ENCODE measurements around the gene SHISA4. TPM values are rescaled to one million over a fixed set of nuclear protein-coding genes. Genes with fewer than 3 reads are reported as not detected.
A peak's percentile ranks its signal among the peaks of the same experiment; 100 is the strongest.

Gene SHISA4
- total RNA-seq, 1 experiment from 2014 or later = 14.3 TPM

GRCh38 chr1:201882665-201883132 lies 6.0 kb upstream of the SHISA4 start:
- POLR2A ChIA-PET (ENCODE audit: unreplicated experiment) = interaction anchor here (0.6 kb wide), 1 partner anchor 59 kb away, joined by 3 read pairs; no protein-coding TSS in a partner anchor
- peak; percentile 85 for DNase-seq
- peak overlapping the region; percentile 66 for H3K4me2 ChIP-seq (ENCODE audit: low read length)

GRCh38 chr1:201883266-201883665 lies 5.4 kb upstream of the SHISA4 start:
- H3K27ac ChIP-seq (ENCODE audit: low read length) = peak overlapping the region; percentile 82
- peak overlapping the region; percentile 66 for H3K4me2 ChIP-seq (ENCODE audit: low read length)
- intact Hi-C loops (cut with micrococcal nuclease) = no loop called here
- no peaks in the 10 kb centered on the region for H4K20me1 ChIP-seq (ENCODE audit: low read length)
- DNase-seq (no peak), ATAC-seq (no peak)
- no peaks in the 10 kb centered on the region for H3K36me3 ChIP-seq (ENCODE audit: low read depth, low read length)
- no peak for TF ChIP-seq EZH2 (IDR thresholded peaks at IDR 0.05; ENCODE audit: low read length, unreplicated experiment)
- no peak for TF ChIP-seq EZH2phosphoT487 (IDR thresholded peaks at IDR 0.05; ENCODE audit: borderline replicate concordance, low read length)
- TF ChIP-seq CTCF (conservative IDR thresholded peaks at IDR 0.05; ENCODE audit: low read depth, low read length) = no peak
- no peak overlapping the region for H3K4me3 ChIP-seq (ENCODE audit: low read length)
- no peaks in the 10 kb centered on the region for H3K79me2 ChIP-seq (ENCODE audit: low read length)
- H3K9me2 ChIP-seq (replicated peaks; ENCODE audit: low read length) = no peaks in the 10 kb centered on the region
- no peak overlapping the region for H2AFZ ChIP-seq (ENCODE audit: low read length)
- no peaks in the 10 kb centered on the region for H3F3A ChIP-seq (ENCODE audit: low read length, unreplicated experiment)
- BruUV-seq (replicated peaks) = no TSS peak
- H3K9me3 ChIP-seq (ENCODE audit: low read length) = no peaks in the 10 kb centered on the region
- ChIA-PET CTCF (interaction anchor here (0.5 to 0.8 kb wide), 2 partner anchors 13 to 55 kb away, joined by 3 to 5 read pairs; no protein-coding TSS in a partner anchor), POLR2A (ENCODE audit: unreplicated experiment) (interaction anchor here (0.6 kb wide), 1 partner anchor 58 kb away, joined by 3 read pairs; no protein-coding TSS in a partner anchor)
- H3K27me3 ChIP-seq (ENCODE audit: low read length) = no peaks in the 10 kb centered on the region
- H3K4me1 ChIP-seq (ENCODE audit: insufficient read depth, low read length) = peaks cover 46% of the 10 kb centered on the region
- peak overlapping the region; percentile 36 for H3K9ac ChIP-seq (ENCODE audit: low read length)

More at GRCh38 chr1:201882665-201883132, 6.0 kb upstream of the SHISA4 start:
- Histone ChIP-seq H4K20me1 (ENCODE audit: low read length) (no peaks in the 10 kb centered on the region), H3K36me3 (ENCODE audit: low read depth, low read length) (no peaks in the 10 kb centered on the region), H3K9ac (ENCODE audit: low read length) (peak overlapping the region; percentile 36), H3K4me3 (ENCODE audit: low read length) (no peak overlapping the region), H3K27me3 (ENCODE audit: low read length) (no peaks in the 10 kb centered on the region), H2AFZ (ENCODE audit: low read length) (no peak overlapping the region), H3K27ac (ENCODE audit: low read length) (peak overlapping the region; percentile 82), H3K79me2 (ENCODE audit: low read length) (no peaks in the 10 kb centered on the region), H3K4me1 (ENCODE audit: insufficient read depth, low read length) (peaks cover 43% of the 10 kb centered on the region), H3F3A (ENCODE audit: low read length, unreplicated experiment) (no peaks in the 10 kb centered on the region), H3K9me2 (replicated peaks; ENCODE audit: low read length) (no peaks in the 10 kb centered on the region), H3K9me3 (ENCODE audit: low read length) (no peaks in the 10 kb centered on the region)
- intact Hi-C loops (cut with micrococcal nuclease) = no loop called here
- no TSS peak for BruUV-seq (replicated peaks)
- CTCF ChIA-PET = interaction anchor here (0.5 to 0.8 kb wide), 2 partner anchors 13 to 55 kb away, joined by 3 to 5 read pairs; no protein-coding TSS in a partner anchor
- peak; percentile 75 for ATAC-seq
- TF ChIP-seq EZH2 (IDR thresholded peaks at IDR 0.05; ENCODE audit: low read length, unreplicated experiment) (no peak), EZH2phosphoT487 (IDR thresholded peaks at IDR 0.05; ENCODE audit: borderline replicate concordance, low read length) (no peak), CTCF (conservative IDR thresholded peaks at IDR 0.05; ENCODE audit: low read depth, low read length) (peak; percentile 23; the same call in 1 of the 2 replicates)

- H3K27me3 ChIP-seq (ENCODE audit: low read length) = no peaks in the 10 kb centered on the region
- CTCF ChIA-PET = no interaction called here
- no peaks in the 10 kb centered on the region for H3K36me3 ChIP-seq (ENCODE audit: low read depth, low read length)
- no peaks in the 10 kb centered on the region for H3F3A ChIP-seq (ENCODE audit: low read length, unreplicated experiment)
- no peaks in the 10 kb centered on the region for H3K9me3 ChIP-seq (ENCODE audit: low read length)
- intact Hi-C loops (cut with micrococcal nuclease) = no loop called here
- H3K4me2 ChIP-seq (ENCODE audit: low read length) = peak overlapping the region; percentile 66
- peak overlapping the region; percentile 82 for H3K27ac ChIP-seq (ENCODE audit: low read length)
- H3K79me2 ChIP-seq (ENCODE audit: low read length) = no peaks in the 10 kb centered on the region
- POLR2A ChIA-PET (ENCODE audit: unreplicated experiment) = no interaction called here
- no peak overlapping the region for H3K4me3 ChIP-seq (ENCODE audit: low read length)
- H4K20me1 ChIP-seq (ENCODE audit: low read length) = no peaks in the 10 kb centered on the region
- TF ChIP-seq EZH2 (IDR thresholded peaks at IDR 0.05; ENCODE audit: low read length, unreplicated experiment) (no peak), CTCF (conservative IDR thresholded peaks at IDR 0.05; ENCODE audit: low read depth, low read length) (no peak), EZH2phosphoT487 (IDR thresholded peaks at IDR 0.05; ENCODE audit: borderline replicate concordance, low read length) (no peak)
- no TSS peak for BruUV-seq (replicated peaks)
- peaks cover 47% of the 10 kb centered on the region for H3K4me1 ChIP-seq (ENCODE audit: insufficient read depth, low read length)
- DNase-seq (peak; percentile 61), ATAC-seq (peak; percentile 29)
- no peaks in the 10 kb centered on the region for H3K9me2 ChIP-seq (replicated peaks; ENCODE audit: low read length)
- no peak overlapping the region for H2AFZ ChIP-seq (ENCODE audit: low read length)
- H3K9ac ChIP-seq (ENCODE audit: low read length) = no peak overlapping the region
Observed at GRCh38 chr1:201883786-201884185, 4.9 kb upstream of the SHISA4 start.

Measured in PC-3 (cell line).